PC-9 (cell line): ENCODE data around the gene KIF26B. TPM values are rescaled to one million over a fixed set of nuclear protein-coding genes. Genes with fewer than 3 reads are reported as not detected.
A peak's percentile ranks its signal among the peaks of the same experiment; 100 is the strongest.

Source experiments
- BruUV-seq: library from RNA; stranded (reverse); fragments of 400-500 nt; replicated peaks from 2 replicates; lab custom pipeline; 2021; lab: Mats Ljungman, UMichigan
- CTCF ChIA-PET: fragments of 300-600 bp; sonication (Branson Sonifier 250); formaldehyde crosslinking; loops from one replicate; lab custom pipeline; 2022; ENCODE audit warnings: antibody characterized with exemption; lab: Charles Lee
- POLR2A ChIA-PET: fragments of 300-600 bp; sonication (Branson Sonifier 250); formaldehyde crosslinking; loops from one replicate; lab custom pipeline; 2022; ENCODE audit warnings: antibody characterized with exemption; ENCODE audit not compliant: unreplicated experiment; lab: Charles Lee
- DNase-seq, 2 experiments: peaks; one replicate each; pipeline versions ENCODE4 v3.0.0 to v3.0.0-alpha.2; 2015 to 2022; ENCODE audit warnings: mixed read lengths in 1 of 2
- H2AFZ ChIP-seq: fragments of 200-600 bp; sonication (generic); 2 replicates; pipeline ENCODE4 v1.8.1; 2017; ENCODE audit warnings: antibody characterized with exemption
- H3F3A ChIP-seq: fragments of 200-600 bp; sonication (generic); 2 replicates; pipeline ENCODE4 v1.8.1; 2017; ENCODE audit warnings: antibody characterized with exemption, mild to moderate bottlenecking, low read depth; ENCODE audit not compliant: insufficient read depth
- H3K27ac ChIP-seq: fragments of 200-600 bp; sonication (generic); 2 replicates; pipeline ENCODE4 v1.6.1; 2016; ENCODE audit warnings: mixed run types
- H3K27me3 ChIP-seq: fragments of 200-600 bp; sonication (generic); 2 replicates; pipeline ENCODE4 v1.6.1; 2016; ENCODE audit warnings: low read depth, mixed run types; ENCODE audit not compliant: insufficient read depth
- H3K36me3 ChIP-seq: fragments of 200-600 bp; sonication (generic); 2 replicates; pipeline ENCODE4 v1.6.1; 2016; ENCODE audit warnings: low read depth, mixed run types
- H3K4me1 ChIP-seq: fragments of 200-600 bp; sonication (generic); replicated peaks from 2 replicates; pipeline ENCODE4 v1.6.1; 2016; ENCODE audit warnings: mixed run types; ENCODE audit not compliant: insufficient read depth
- H3K4me2 ChIP-seq: fragments of 200-600 bp; sonication (generic); 2 replicates; pipeline ENCODE4 v1.6.1; 2017; ENCODE audit warnings: mixed run types
- H3K4me3 ChIP-seq: fragments of 200-600 bp; sonication (generic); 2 replicates; pipeline ENCODE4 v1.6.1; 2016; ENCODE audit warnings: mixed run types
- H3K79me2 ChIP-seq: fragments of 200-600 bp; sonication (generic); 2 replicates; pipeline ENCODE4 v1.6.1; 2017; ENCODE audit warnings: low read depth, mixed run types
- H3K9me2 ChIP-seq: fragments of 200-600 bp; sonication (generic); 2 replicates; pipeline ENCODE4 v1.8.1; 2017; ENCODE audit warnings: mild to moderate bottlenecking; ENCODE audit not compliant: insufficient read depth
- H3K9me3 ChIP-seq: fragments of 200-600 bp; sonication (generic); 2 replicates; pipeline ENCODE4 v1.8.1; 2016; ENCODE audit warnings: low read depth; ENCODE audit not compliant: insufficient read depth
- H4K20me1 ChIP-seq: fragments of 200-600 bp; sonication (generic); 2 replicates; pipeline ENCODE4 v1.8.1; 2017; ENCODE audit not compliant: insufficient read depth
- EZH2 ChIP-seq: fragments of 200-600 bp; sonication (generic); IDR thresholded peaks from 2 replicates; pipeline ENCODE4 v1.8.0; 2017; ENCODE audit warnings: antibody characterized with exemption, low read depth
- intact Hi-C: fragments of 100-400 bp; cut with micrococcal nuclease; formaldehyde crosslinking; loops from one replicate; pipeline ENCODE4 v1.10.0; 2022; ENCODE audit not compliant: unreplicated experiment
- total RNA-seq: library from RNA; stranded (reverse); gene quantifications from 2 replicates; pipeline ENCODE4 v1.2.3, GENCODE V29; 2021
- TF ChIP-seq, protein P1 (sequence below): fragments of 200-600 bp; sonication (generic); conservative IDR thresholded peaks from 2 replicates; pipeline ENCODE4 v1.6.1; 2017; ENCODE audit warnings: mixed run types, antibody characterized with exemption, mild to moderate bottlenecking, moderate library complexity

KIF26B gene
- total RNA-seq, 1 experiment from 2014 or later = 0.11 TPM

DNA sequence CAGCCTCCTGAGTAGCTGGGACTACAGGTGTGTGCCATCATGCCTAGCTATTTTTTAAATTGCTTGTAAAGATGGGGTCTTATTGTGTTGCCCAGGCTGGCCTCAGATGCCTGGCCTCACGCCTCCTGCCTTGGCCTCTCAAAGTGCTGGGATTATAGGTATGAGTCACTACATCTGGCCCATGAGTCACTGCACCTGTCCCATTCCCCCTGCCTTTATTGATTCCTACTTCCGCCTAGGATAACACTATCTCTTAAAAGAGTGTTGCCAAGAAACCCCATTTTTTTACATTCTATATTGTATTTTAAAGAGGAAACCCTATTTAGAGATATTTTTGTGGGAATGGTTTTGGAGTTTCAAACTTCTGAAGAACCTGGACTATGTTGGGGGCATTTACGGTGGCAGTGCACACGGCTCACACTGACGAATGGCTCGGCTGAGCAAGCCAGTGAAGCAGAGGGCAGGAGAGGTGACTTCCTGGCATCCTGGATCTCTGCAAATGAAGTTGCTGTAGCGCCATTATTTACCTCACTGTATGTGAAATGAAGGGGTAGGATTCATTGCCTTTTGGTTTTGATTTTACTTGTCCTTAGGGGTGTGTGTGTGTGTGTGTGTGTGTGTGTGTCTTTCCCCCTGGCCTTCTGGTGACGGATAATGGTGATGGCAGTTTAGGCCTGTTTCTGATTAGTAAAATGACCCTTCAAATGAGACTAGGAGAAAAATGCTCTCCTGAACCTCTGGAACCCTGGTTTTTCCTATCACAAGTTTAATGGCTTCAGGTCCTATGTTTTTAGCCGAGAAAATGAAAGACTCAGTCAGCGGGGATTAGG, 22.5 kb downstream of the KIF26B start:
- ChIA-PET CTCF (no interaction called here), POLR2A (no interaction called here)
- peak overlapping the region; percentile 3; the same call in 1 of the 2 replicates for H3K4me2 ChIP-seq

DNA sequence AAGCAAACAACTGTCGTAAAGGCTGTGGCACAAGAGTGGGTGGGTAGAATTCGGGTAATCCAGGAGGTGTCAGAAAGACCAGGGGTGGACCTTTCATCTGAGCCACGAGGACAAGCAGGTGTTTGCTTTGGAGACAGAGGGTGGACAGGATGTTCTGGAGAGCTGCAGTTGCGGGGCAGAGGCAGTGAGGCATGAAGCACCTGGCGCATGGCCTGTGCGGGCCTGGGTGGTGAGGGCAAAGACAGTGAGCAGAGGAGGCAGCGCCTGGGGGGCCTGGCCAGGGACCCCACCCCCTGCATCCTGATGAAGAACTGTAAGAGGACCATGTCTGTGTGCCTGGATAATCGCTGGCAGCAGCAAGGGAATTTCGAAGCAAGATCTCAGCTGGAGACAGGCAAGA, 24.9 kb downstream of the KIF26B start:
- no peak for DNase-seq
- Histone ChIP-seq H3K4me3 (no peak overlapping the region), H3K79me2 (no peaks in the 10 kb centered on the region), H3K27ac (no peak overlapping the region), H2AFZ (no peak overlapping the region), H3K27me3 (peaks cover 46% of the 10 kb centered on the region), H3K9me2 (no peaks in the 10 kb centered on the region), H3F3A (no peaks in the 10 kb centered on the region), H3K36me3 (no peaks in the 10 kb centered on the region), H3K9me3 (no peaks in the 10 kb centered on the region), H3K4me1 (peaks cover 8% of the 10 kb centered on the region; the same call in 1 of the 2 replicates), H3K4me2 (no peak overlapping the region), H4K20me1 (no peaks in the 10 kb centered on the region)
- intact Hi-C loops = no loop called here
- ChIA-PET POLR2A (interaction anchor here (0.6 kb wide), 1 partner anchor 10 kb away, joined by 5 read pairs; no protein-coding TSS in a partner anchor), CTCF (no interaction called here)
- TF ChIP-seq, protein P1, sequence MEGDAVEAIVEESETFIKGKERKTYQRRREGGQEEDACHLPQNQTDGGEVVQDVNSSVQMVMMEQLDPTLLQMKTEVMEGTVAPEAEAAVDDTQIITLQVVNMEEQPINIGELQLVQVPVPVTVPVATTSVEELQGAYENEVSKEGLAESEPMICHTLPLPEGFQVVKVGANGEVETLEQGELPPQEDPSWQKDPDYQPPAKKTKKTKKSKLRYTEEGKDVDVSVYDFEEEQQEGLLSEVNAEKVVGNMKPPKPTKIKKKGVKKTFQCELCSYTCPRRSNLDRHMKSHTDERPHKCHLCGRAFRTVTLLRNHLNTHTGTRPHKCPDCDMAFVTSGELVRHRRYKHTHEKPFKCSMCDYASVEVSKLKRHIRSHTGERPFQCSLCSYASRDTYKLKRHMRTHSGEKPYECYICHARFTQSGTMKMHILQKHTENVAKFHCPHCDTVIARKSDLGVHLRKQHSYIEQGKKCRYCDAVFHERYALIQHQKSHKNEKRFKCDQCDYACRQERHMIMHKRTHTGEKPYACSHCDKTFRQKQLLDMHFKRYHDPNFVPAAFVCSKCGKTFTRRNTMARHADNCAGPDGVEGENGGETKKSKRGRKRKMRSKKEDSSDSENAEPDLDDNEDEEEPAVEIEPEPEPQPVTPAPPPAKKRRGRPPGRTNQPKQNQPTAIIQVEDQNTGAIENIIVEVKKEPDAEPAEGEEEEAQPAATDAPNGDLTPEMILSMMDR = no peak
- TF ChIP-seq EZH2 = no peak
- no TSS peak for BruUV-seq

More for the DNA sequence above, 22.5 kb downstream of the KIF26B start:
- Histone ChIP-seq H3K9me2 (no peaks in the 10 kb centered on the region), H2AFZ (no peak overlapping the region), H3K27me3 (peaks cover 56% of the 10 kb centered on the region), H3K79me2 (no peaks in the 10 kb centered on the region), H3K27ac (no peak overlapping the region), H4K20me1 (no peaks in the 10 kb centered on the region), H3K36me3 (no peaks in the 10 kb centered on the region), H3F3A (no peaks in the 10 kb centered on the region), H3K4me3 (no peak overlapping the region), H3K9me3 (no peaks in the 10 kb centered on the region), H3K4me1 (peaks cover 8% of the 10 kb centered on the region; the same call in 1 of the 2 replicates)
- intact Hi-C loops = no loop called here
- peak; percentile 46 to 69 for DNase-seq
- TSS peak; percentile 54 for BruUV-seq
- no peak for TF ChIP-seq EZH2
- TF ChIP-seq, protein P1 = no peak

DNA sequence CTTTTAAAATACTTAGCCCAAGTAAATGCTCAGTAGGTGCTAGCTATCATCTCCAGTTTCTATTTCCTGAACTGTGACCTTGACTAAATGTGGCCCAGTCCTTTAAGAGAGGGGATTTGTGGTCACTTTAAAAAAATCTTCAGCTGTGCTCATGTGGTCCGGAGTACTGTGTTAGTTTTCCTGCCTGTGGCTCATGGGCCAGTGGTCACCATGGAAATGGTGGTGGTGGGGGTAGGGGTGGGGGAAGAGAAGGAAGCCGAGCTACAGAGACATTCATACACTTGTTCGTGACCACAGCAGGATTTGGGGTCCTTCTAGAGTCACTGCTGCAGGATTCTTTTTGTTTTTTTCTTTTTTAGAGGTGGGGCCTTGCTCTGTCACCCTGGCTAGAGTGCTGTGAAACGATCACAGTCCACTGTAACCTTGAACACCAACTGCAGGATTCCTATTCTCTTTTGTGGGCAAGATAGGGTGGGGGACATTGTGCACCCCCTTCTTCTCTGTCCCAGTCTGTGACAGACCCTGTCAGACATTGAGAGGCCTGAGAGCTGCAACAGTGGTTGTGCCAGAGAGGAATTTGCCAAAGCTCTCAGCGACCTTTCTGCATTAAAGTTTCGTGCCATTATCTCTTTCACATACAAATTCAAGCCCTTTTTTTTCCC, 25.8 kb downstream of the KIF26B start:
- Histone ChIP-seq H2AFZ (no peak overlapping the region), H3K79me2 (no peaks in the 10 kb centered on the region), H3K4me3 (no peak overlapping the region), H3F3A (no peaks in the 10 kb centered on the region), H4K20me1 (no peaks in the 10 kb centered on the region), H3K4me1 (peaks cover 8% of the 10 kb centered on the region; the same call in 1 of the 2 replicates), H3K36me3 (no peaks in the 10 kb centered on the region), H3K9me3 (no peaks in the 10 kb centered on the region), H3K9me2 (no peaks in the 10 kb centered on the region), H3K27me3 (peaks cover 37% of the 10 kb centered on the region; the same call in 1 of the 2 replicates), H3K4me2 (no peak overlapping the region), H3K27ac (no peak overlapping the region)
- CTCF ChIA-PET = no interaction called here
- POLR2A ChIA-PET = interaction anchor here (0.6 kb wide), 1 partner anchor 9 kb away, joined by 5 read pairs; no protein-coding TSS in a partner anchor
- TF ChIP-seq, protein P1 = no peak
- TF ChIP-seq EZH2 = no peak
- intact Hi-C loops = no loop called here
- no TSS peak for BruUV-seq
- DNase-seq = no peak
